Panc1 (cell line): ENCODE data around the gene GPR156. TPM values are rescaled to one million over a fixed set of nuclear protein-coding genes. Genes with fewer than 3 reads are reported as not detected.

Source experiments
- ATAC-seq: fragments of 200-7000 bp; cut with Tn5 transposase; 2 replicates; pipeline ENCODE4 v1.9.1; 2020; ENCODE audit warnings: mild to moderate bottlenecking, moderate library complexity
- BruUV-seq: library from RNA; stranded (reverse); fragments of 400-500 nt; replicated peaks from 2 replicates; lab custom pipeline; 2021; lab: Mats Ljungman, UMichigan
- CTCF ChIA-PET: fragments of 300-600 bp; sonication (Branson Sonifier 250); formaldehyde crosslinking; loops from one replicate; lab custom pipeline; 2022; ENCODE audit warnings: antibody characterized with exemption; lab: Charles Lee
- POLR2A ChIA-PET: fragments of 300-600 bp; sonication (Branson Sonifier 250); formaldehyde crosslinking; loops from one replicate; lab custom pipeline; 2022; ENCODE audit warnings: antibody characterized with exemption; lab: Charles Lee
- DNase-seq: peaks from one replicate; pipeline ENCODE4 v3.0.0-alpha.2; 2010; ENCODE audit warnings: low read depth, low spot score
- H3K27ac ChIP-seq: 2 replicates; pipeline ENCODE4 v1.5.1; 2011; ENCODE audit warnings: mild to moderate bottlenecking, low read length, inconsistent platforms
- H3K27me3 ChIP-seq: fragments of 200-500 bp; sonication (Bioruptor generic); 2 replicates; pipeline ENCODE4 v1.6.0; 2014; ENCODE audit warnings: low read length, inconsistent platforms; ENCODE audit not compliant: control insufficient read depth, insufficient read depth
- H3K36me3 ChIP-seq: fragments of 200-500 bp; sonication (Bioruptor generic); 2 replicates; pipeline ENCODE4 v1.5.1; 2014; ENCODE audit warnings: inconsistent platforms, mild to moderate bottlenecking, low read length, moderate library complexity; ENCODE audit not compliant: control insufficient read depth, insufficient read depth
- H3K4me1 ChIP-seq: 2 replicates; pipeline ENCODE4 v1.5.1; 2011; ENCODE audit warnings: inconsistent platforms, mild to moderate bottlenecking, low read length, moderate library complexity; ENCODE audit not compliant: control insufficient read depth, insufficient read depth
- H3K4me3 ChIP-seq, 2 experiments: 2 replicates each; pipeline ENCODE4 v1.5.1; 2011 to 2012; ENCODE audit warnings: low read depth in 2 of 2, low read length in 2 of 2, mild to moderate bottlenecking in 2 of 2, inconsistent platforms in 1 of 2, moderate library complexity in 1 of 2
- H3K9me3 ChIP-seq: fragments of 200-500 bp; sonication (Bioruptor generic); 2 replicates; pipeline ENCODE4 v1.5.1; 2014; ENCODE audit warnings: low read depth, mild to moderate bottlenecking, inconsistent platforms, low read length, moderate library complexity; ENCODE audit not compliant: control insufficient read depth, insufficient read depth
- POLR2AphosphoS5 ChIP-seq: IDR thresholded peaks from 2 replicates; pipeline ENCODE4 v1.6.1; 2012; ENCODE audit warnings: mild to moderate bottlenecking, low read depth, low read length, moderate library complexity
- SIN3A ChIP-seq: IDR thresholded peaks from 2 replicates; pipeline ENCODE4 v1.6.1; 2012; ENCODE audit warnings: low read depth, mild to moderate bottlenecking, low read length, moderate library complexity, borderline replicate concordance; ENCODE audit not compliant: insufficient read depth
- TCF7L2 ChIP-seq: IDR thresholded peaks from 2 replicates; pipeline ENCODE4 v1.6.1; 2011; ENCODE audit warnings: mild to moderate bottlenecking, low read depth, low read length, inconsistent platforms
- in situ Hi-C: cut with HindIII; loops from 2 replicates; pipeline ENCODE4 v1.10.0; 2016; ENCODE audit warnings: low sequenced_read_pairs, low pct_unique_long_range_greater_than_20kb
- intact Hi-C: fragments of 100-400 bp; cut with micrococcal nuclease; formaldehyde crosslinking; loops from one replicate; pipeline ENCODE4 v1.10.0; 2022; ENCODE audit not compliant: unreplicated experiment
- total RNA-seq: library from RNA; stranded (reverse); gene quantifications from one replicate; pipeline ENCODE4 v1.2.1, GENCODE V29; 2021; ENCODE audit not compliant: unreplicated experiment
- TF ChIP-seq, protein P1 (sequence below), 2 experiments: IDR thresholded peaks; 2 replicates each; pipeline ENCODE4 v1.6.1; 2011 to 2012; ENCODE audit warnings: low read depth in 2 of 2, control low read depth in 1 of 2, low read length in 1 of 2, mild to moderate bottlenecking in 1 of 2, moderate library complexity in 1 of 2; ENCODE audit not compliant: insufficient read depth in 1 of 2
- TF ChIP-seq, protein P2 (sequence below): fragments of 450-650 bp; IDR thresholded peaks from 2 replicates; pipeline ENCODE4 v1.5.1; 2017; ENCODE audit warnings: mild to moderate bottlenecking

Gene GPR156
- total RNA-seq, 1 experiment from 2014 or later, result 0.39 TPM

DNA sequence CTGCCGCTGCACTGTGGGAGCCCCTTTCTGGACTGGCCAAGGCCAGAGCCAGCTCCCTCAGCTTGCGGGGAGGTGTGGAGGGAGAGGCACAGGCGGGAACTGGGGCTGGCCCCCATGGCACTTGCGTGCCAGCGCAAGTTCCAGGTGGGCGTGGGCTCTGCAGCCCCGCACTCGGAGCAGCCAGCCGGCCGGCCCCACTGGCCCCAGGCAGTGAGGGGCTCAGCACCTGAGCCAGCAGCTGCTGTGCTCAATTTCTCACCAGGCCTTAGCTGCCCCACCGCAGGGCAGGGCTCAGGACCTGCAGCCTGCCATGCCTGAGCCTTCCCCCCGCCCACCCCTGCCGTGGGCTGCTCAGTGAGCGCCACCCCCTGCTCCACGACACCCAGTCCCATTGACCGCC, 4.6 kb upstream of the GPR156 start:
- Histone ChIP-seq H3K27me3 (peaks cover 8% of the 10 kb centered on the region), H3K4me3 (no peak overlapping the region), H3K27ac (no peak overlapping the region), H3K9me3 (no peaks in the 10 kb centered on the region), H3K4me1 (peaks cover 2% of the 10 kb centered on the region; the same call in 1 of the 2 replicates), H3K36me3 (no peaks in the 10 kb centered on the region)
- no TSS peak for BruUV-seq
- POLR2A ChIA-PET, result no interaction called here
- in situ Hi-C loops (no loop called here), intact Hi-C loops (no loop called here)
- ATAC-seq, result no peak
- no peak for DNase-seq
- TF ChIP-seq, protein P1, sequence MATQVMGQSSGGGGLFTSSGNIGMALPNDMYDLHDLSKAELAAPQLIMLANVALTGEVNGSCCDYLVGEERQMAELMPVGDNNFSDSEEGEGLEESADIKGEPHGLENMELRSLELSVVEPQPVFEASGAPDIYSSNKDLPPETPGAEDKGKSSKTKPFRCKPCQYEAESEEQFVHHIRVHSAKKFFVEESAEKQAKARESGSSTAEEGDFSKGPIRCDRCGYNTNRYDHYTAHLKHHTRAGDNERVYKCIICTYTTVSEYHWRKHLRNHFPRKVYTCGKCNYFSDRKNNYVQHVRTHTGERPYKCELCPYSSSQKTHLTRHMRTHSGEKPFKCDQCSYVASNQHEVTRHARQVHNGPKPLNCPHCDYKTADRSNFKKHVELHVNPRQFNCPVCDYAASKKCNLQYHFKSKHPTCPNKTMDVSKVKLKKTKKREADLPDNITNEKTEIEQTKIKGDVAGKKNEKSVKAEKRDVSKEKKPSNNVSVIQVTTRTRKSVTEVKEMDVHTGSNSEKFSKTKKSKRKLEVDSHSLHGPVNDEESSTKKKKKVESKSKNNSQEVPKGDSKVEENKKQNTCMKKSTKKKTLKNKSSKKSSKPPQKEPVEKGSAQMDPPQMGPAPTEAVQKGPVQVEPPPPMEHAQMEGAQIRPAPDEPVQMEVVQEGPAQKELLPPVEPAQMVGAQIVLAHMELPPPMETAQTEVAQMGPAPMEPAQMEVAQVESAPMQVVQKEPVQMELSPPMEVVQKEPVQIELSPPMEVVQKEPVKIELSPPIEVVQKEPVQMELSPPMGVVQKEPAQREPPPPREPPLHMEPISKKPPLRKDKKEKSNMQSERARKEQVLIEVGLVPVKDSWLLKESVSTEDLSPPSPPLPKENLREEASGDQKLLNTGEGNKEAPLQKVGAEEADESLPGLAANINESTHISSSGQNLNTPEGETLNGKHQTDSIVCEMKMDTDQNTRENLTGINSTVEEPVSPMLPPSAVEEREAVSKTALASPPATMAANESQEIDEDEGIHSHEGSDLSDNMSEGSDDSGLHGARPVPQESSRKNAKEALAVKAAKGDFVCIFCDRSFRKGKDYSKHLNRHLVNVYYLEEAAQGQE (IDR thresholded peaks at IDR 0.05; ENCODE audit: insufficient read depth in 1 of 2, low read depth in 2 of 2, low read length in 1 of 2), result no peak
- TF ChIP-seq, protein P2, sequence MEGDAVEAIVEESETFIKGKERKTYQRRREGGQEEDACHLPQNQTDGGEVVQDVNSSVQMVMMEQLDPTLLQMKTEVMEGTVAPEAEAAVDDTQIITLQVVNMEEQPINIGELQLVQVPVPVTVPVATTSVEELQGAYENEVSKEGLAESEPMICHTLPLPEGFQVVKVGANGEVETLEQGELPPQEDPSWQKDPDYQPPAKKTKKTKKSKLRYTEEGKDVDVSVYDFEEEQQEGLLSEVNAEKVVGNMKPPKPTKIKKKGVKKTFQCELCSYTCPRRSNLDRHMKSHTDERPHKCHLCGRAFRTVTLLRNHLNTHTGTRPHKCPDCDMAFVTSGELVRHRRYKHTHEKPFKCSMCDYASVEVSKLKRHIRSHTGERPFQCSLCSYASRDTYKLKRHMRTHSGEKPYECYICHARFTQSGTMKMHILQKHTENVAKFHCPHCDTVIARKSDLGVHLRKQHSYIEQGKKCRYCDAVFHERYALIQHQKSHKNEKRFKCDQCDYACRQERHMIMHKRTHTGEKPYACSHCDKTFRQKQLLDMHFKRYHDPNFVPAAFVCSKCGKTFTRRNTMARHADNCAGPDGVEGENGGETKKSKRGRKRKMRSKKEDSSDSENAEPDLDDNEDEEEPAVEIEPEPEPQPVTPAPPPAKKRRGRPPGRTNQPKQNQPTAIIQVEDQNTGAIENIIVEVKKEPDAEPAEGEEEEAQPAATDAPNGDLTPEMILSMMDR, result no peak
- TF ChIP-seq SIN3A, result no peak
- TF ChIP-seq POLR2AphosphoS5, result no peak
- TF ChIP-seq TCF7L2, result no peak
- CTCF ChIA-PET, result no interaction called here

DNA sequence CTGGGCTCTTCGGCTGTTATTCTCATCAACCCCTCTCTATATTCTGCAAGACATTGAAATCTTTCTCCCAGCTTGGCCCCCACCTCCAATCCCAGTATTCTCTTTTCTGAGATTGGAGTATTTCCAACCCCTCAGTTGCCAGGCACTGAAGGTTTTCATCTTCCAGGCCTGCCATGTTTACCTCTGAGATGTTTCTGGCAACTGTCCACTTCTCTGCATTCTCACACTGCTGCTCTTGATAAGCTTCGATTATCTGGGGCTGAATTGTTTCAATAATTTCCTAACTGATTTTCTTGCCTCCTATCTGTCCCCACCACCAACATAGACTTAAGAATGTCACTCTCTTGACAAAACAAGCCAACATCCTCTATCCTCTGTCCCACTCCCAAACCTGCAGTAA, 1.4 kb upstream of the GPR156 start:
- intact Hi-C loops (no loop called here), in situ Hi-C loops (no loop called here)
- H3K4me1 ChIP-seq, result peaks cover 3% of the 10 kb centered on the region; the same call in 1 of the 2 replicates
- no peaks in the 10 kb centered on the region for H3K9me3 ChIP-seq
- POLR2A ChIA-PET, result no interaction called here
- no peak overlapping the region for H3K4me3 ChIP-seq
- ATAC-seq (no peak), DNase-seq (no peak)
- no peak overlapping the region for H3K27ac ChIP-seq
- CTCF ChIA-PET, result no interaction called here
- BruUV-seq, result no TSS peak
- no peaks in the 10 kb centered on the region for H3K36me3 ChIP-seq
- peaks cover 18% of the 10 kb centered on the region for H3K27me3 ChIP-seq
- TF ChIP-seq, protein P1 (IDR thresholded peaks at IDR 0.05; ENCODE audit: insufficient read depth in 1 of 2, low read depth in 2 of 2, low read length in 1 of 2), result no peak
- no peak for TF ChIP-seq POLR2AphosphoS5
- no peak for TF ChIP-seq SIN3A
